ENCODE results near the gene CDC45. TPM values are rescaled to one million over a fixed set of nuclear protein-coding genes. Genes with fewer than 3 reads are reported as not detected.

CDC45 gene
- total and polyA plus RNA-seq, 7 experiments from 2014 or later = 0.35 to 57.7 (median 0.85) TPM

DNA sequence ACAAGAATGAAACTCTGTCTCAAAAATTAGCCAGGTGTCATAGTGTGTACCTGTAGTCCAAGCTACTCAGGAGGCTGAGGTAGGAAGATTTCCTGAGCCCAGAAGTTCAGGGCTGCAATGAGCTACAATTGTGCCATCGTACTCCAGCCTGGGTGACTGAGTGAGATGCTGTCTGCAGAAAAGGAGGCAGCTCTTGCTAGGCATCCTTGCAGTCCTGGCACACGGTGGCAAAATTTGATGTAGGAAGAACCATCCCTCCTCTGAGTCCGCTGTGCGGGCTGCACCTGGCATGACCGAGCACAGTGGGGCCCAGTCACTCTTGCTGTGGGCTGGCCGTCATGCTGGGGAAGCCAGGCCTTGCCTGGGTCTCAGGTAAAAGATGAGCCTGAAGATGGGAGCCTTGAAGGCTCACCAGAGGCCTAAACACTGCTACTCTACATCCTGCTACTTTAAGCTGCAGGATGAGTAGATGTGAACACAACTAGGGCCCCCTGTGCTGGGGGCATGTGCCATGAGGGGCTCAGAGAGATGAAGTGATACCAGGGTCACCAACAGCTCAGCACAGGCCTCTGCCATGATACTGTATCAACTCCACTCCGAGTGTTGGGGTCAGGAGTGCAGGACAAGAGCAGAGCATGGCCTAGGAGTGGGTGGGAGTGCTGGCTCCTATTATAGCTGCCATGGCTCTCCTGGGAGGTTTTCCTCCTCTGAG is 18.6 kb downstream of the CDC45 start:
- H3K27ac Mint-ChIP-seq = peak overlapping the region in 1 of 9 donors; percentile 31
- intact Hi-C loops (cut with micrococcal nuclease) = loop anchor here in 1 of 2 donors (5.0 kb wide), 1 partner anchor 219 kb away; no protein-coding TSS in a partner anchor

DNA sequence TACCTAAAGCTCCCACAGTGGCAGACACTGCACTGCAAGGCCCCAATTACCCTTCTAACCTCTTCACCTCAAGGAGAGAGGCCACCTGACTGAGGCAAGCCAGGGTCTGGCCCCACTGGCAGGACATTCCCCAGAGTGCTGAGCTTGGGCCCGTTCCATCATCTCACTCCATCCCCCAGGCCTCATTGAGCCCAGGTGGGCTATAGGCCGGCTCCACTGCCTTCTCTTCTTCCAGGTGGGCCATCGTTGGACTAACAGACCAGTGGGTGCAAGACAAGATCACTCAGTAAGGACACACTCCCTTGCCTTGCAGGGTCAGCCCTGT is 19.1 kb downstream of the CDC45 start:
- no peak for DNase-seq
- ChIA-PET CTCF (no interaction called here), POLR2A (interaction anchor here (1.4 kb wide), 1 partner anchor 19 kb away, joined by 3 read pairs; the partner anchor contains the start of gene CDC45)
- Mint-ChIP-seq H3K27ac (no peak overlapping the region), H3K4me3 (no peak overlapping the region), H3K4me1 (peaks cover 4 to 17% (median 10%) of the 10 kb centered on the region in 7 donors), H3K9me3 (no peaks in the 10 kb centered on the region), H3K36me3 (peaks cover 0 to 4% (median 0%) of the 10 kb centered on the region in 5 donors), H3K27me3 (no peaks in the 10 kb centered on the region)
- intact Hi-C loops (cut with micrococcal nuclease) = loop anchor here in 1 of 2 donors (5.0 kb wide), 1 partner anchor 218 kb away; no protein-coding TSS in a partner anchor
- H3K9me3 ChIP-seq (ENCODE audit: control insufficient read depth in 2 of 3, low read length in 3 of 3) = no peaks in the 10 kb centered on the region
- ATAC-seq = no peak
- H3K4me3 ChIP-seq (ENCODE audit: low read length) = no peak overlapping the region
- peaks cover 0 to 9% of the 10 kb centered on the region in 2 donors for H3K4me1 ChIP-seq (ENCODE audit: control insufficient read depth in 2 of 2, insufficient read depth in 2 of 2, low read length in 2 of 2)
- no peaks in the 10 kb centered on the region for H3K27me3 ChIP-seq (ENCODE audit: control insufficient read depth in 2 of 2, insufficient read depth in 2 of 2, low read length in 2 of 2)
- H3K27ac ChIP-seq (ENCODE audit: low read depth, low read length) = no peak overlapping the region
- no peaks in the 10 kb centered on the region for H3K36me3 ChIP-seq (ENCODE audit: control insufficient read depth in 2 of 3, insufficient read depth in 3 of 3, low read length in 3 of 3)

More for the DNA sequence above, 18.6 kb downstream of the CDC45 start:
- Histone ChIP-seq H3K36me3 (ENCODE audit: control insufficient read depth in 2 of 3, insufficient read depth in 3 of 3, low read length in 3 of 3) (no peaks in the 10 kb centered on the region), H3K4me3 (ENCODE audit: low read length) (no peak overlapping the region), H3K4me1 (ENCODE audit: control insufficient read depth in 2 of 2, insufficient read depth in 2 of 2, low read length in 2 of 2) (peaks cover 0 to 9% of the 10 kb centered on the region in 2 donors), H3K9me3 (ENCODE audit: control insufficient read depth in 2 of 3, low read length in 3 of 3) (no peaks in the 10 kb centered on the region), H3K27me3 (ENCODE audit: control insufficient read depth in 2 of 2, insufficient read depth in 2 of 2, low read length in 2 of 2) (no peaks in the 10 kb centered on the region), H3K27ac (ENCODE audit: low read depth, low read length) (no peak overlapping the region)
- no peak for ATAC-seq
- no peak for DNase-seq
- peaks cover 4 to 17% (median 10%) of the 10 kb centered on the region in 7 donors for H3K4me1 Mint-ChIP-seq
- H3K4me3 Mint-ChIP-seq = no peak overlapping the region
- H3K36me3 Mint-ChIP-seq = peaks cover 0 to 4% (median 0%) of the 10 kb centered on the region in 5 donors
- H3K9me3 Mint-ChIP-seq = no peaks in the 10 kb centered on the region
- ChIA-PET POLR2A (interaction anchor here (1.4 kb wide), 1 partner anchor 19 kb away, joined by 3 read pairs; the partner anchor contains the start of gene CDC45), CTCF (interaction anchor here (0.7 to 1.2 kb wide), 2 partner anchors 89 to 131 kb away, joined by 3 to 8 read pairs; no protein-coding TSS in a partner anchor)
- no peaks in the 10 kb centered on the region for H3K27me3 Mint-ChIP-seq

DNA sequence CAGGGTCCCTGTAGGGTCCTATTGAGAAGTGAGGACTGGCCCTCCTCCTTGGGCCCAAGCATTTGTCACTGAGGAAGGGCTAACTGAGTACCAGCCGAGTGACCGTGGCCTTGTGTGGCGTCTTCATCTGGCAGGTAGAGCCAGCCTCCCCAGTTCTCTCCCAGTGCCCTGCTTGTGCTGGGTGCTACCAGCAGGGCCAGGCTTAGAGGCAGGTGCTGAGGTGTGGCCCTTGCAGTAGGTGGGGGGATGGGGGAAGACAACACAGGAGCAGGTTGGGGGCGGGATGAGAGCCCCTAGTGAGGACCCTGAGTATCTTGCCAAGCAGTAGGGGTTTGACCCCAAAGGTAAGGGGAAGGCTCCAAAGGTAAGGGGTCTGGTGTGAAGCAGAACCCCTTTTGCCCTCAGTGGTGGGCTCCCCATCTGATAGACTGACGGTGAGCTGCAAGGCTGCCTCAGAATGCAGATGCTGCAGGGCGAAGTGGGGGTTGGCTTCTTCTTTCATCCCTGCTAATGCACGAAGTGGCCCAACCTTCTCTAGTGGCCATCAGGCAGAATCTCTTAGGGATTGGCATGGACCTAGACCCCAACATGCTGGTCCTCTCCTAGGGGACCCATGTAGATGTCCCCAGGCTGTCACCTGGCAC is 19.6 kb downstream of the CDC45 start:
- no peaks in the 10 kb centered on the region for H3K27me3 ChIP-seq (ENCODE audit: control insufficient read depth in 2 of 2, insufficient read depth in 2 of 2, low read length in 2 of 2)
- peaks cover 0 to 4% (median 0%) of the 10 kb centered on the region in 5 donors for H3K36me3 Mint-ChIP-seq
- peak overlapping the region in 3 of 9 donors; percentile 28 to 53 (median 46) for H3K27ac Mint-ChIP-seq
- H3K4me1 Mint-ChIP-seq = peaks cover 7 to 17% (median 13%) of the 10 kb centered on the region in 7 donors
- no peaks in the 10 kb centered on the region for H3K36me3 ChIP-seq (ENCODE audit: control insufficient read depth in 2 of 3, insufficient read depth in 3 of 3, low read length in 3 of 3)
- no peak overlapping the region for H3K4me3 Mint-ChIP-seq
- POLR2A ChIA-PET = no interaction called here
- H3K4me1 ChIP-seq (ENCODE audit: control insufficient read depth in 2 of 2, insufficient read depth in 2 of 2, low read length in 2 of 2) = peaks cover 0 to 9% of the 10 kb centered on the region in 2 donors
- intact Hi-C loops (cut with micrococcal nuclease) = loop anchor here in 1 of 2 donors (5.0 kb wide), 1 partner anchor 218 kb away; no protein-coding TSS in a partner anchor
- ATAC-seq (no peak), DNase-seq (no peak)
- no peak overlapping the region for H3K4me3 ChIP-seq (ENCODE audit: low read length)
- no peaks in the 10 kb centered on the region for H3K9me3 ChIP-seq (ENCODE audit: control insufficient read depth in 2 of 3, low read length in 3 of 3)
- no peaks in the 10 kb centered on the region for H3K27me3 Mint-ChIP-seq
- CTCF ChIA-PET = no interaction called here
- no peaks in the 10 kb centered on the region for H3K9me3 Mint-ChIP-seq
- H3K27ac ChIP-seq (ENCODE audit: low read depth, low read length) = no peak overlapping the region

DNA sequence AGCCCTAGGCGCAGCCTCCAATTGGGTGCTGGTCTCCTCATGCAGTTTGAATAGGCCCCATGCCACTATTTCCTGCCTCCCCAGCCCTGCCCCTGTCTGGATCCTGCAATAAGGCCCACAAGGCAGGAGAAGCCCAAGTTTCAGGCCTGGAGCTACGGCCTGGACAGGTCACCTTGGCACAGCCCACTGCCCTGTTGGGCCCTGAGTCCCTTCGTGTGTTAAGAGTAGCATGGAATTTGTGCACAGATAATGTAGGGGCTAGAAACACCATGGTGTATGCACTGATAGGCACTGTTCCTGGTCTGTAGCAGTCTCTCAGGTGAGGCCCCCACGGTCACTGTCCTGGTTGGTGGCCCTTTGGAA is 20.1 kb downstream of the CDC45 start:
- peaks cover 0 to 10% of the 10 kb centered on the region in 2 donors for H3K4me1 ChIP-seq (ENCODE audit: control insufficient read depth in 2 of 2, insufficient read depth in 2 of 2, low read length in 2 of 2)
- H3K27ac Mint-ChIP-seq = peak overlapping the region in 2 of 9 donors; percentile 28 to 53
- H3K27me3 ChIP-seq (ENCODE audit: control insufficient read depth in 2 of 2, insufficient read depth in 2 of 2, low read length in 2 of 2) = no peaks in the 10 kb centered on the region
- ChIA-PET POLR2A (no interaction called here), CTCF (no interaction called here)
- no peak overlapping the region for H3K4me3 ChIP-seq (ENCODE audit: low read length)
- no peak overlapping the region for H3K4me3 Mint-ChIP-seq
- H3K27me3 Mint-ChIP-seq = no peaks in the 10 kb centered on the region
- intact Hi-C loops (cut with micrococcal nuclease) = loop anchor here in 1 of 2 donors (5.0 kb wide), 1 partner anchor 217 kb away; no protein-coding TSS in a partner anchor
- H3K36me3 ChIP-seq (ENCODE audit: control insufficient read depth in 2 of 3, insufficient read depth in 3 of 3, low read length in 3 of 3) = no peaks in the 10 kb centered on the region
- peaks cover 9 to 19% (median 15%) of the 10 kb centered on the region in 7 donors for H3K4me1 Mint-ChIP-seq
- H3K36me3 Mint-ChIP-seq = peaks cover 0 to 4% (median 0%) of the 10 kb centered on the region in 5 donors
- H3K9me3 ChIP-seq (ENCODE audit: control insufficient read depth in 2 of 3, low read length in 3 of 3) = no peaks in the 10 kb centered on the region
- no peaks in the 10 kb centered on the region for H3K9me3 Mint-ChIP-seq
- DNase-seq (no peak), ATAC-seq (no peak)
- no peak overlapping the region for H3K27ac ChIP-seq (ENCODE audit: low read depth, low read length)

DNA sequence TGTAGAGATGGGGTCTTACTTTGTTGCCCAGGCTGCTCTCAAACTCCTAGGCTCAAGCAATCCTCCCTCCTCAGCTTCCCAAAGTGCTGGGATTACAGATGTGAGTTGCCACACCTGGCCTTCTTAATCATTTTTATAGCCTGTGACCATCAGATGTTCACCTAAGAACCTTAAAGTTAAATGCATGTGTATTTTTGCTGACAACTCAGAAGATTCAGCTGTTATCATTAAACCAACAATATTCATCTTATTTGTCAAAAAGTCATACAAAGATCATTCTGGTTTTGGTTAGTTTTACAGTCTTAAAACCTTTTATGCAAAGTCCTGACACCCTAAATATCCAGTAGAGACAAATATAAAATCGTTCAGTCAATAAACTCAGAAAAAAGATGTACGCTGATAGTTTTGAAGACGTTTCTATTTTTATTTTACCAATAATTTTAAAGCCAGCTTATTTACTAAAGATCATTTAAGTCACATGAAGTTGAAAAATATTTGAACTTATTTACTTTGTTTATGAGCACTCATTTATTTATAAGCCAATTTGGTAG is 22.3 kb downstream of the CDC45 start:
- peaks cover 0 to 4% (median 0%) of the 10 kb centered on the region in 5 donors for H3K36me3 Mint-ChIP-seq
- Histone ChIP-seq H3K9me3 (ENCODE audit: control insufficient read depth in 2 of 3, low read length in 3 of 3) (no peaks in the 10 kb centered on the region), H3K36me3 (ENCODE audit: control insufficient read depth in 2 of 3, insufficient read depth in 3 of 3, low read length in 3 of 3) (no peaks in the 10 kb centered on the region), H3K4me1 (ENCODE audit: control insufficient read depth in 2 of 2, insufficient read depth in 2 of 2, low read length in 2 of 2) (peaks cover 0 to 16% of the 10 kb centered on the region in 2 donors), H3K27ac (ENCODE audit: low read depth, low read length) (no peak overlapping the region), H3K27me3 (ENCODE audit: control insufficient read depth in 2 of 2, insufficient read depth in 2 of 2, low read length in 2 of 2) (no peaks in the 10 kb centered on the region), H3K4me3 (ENCODE audit: low read length) (no peak overlapping the region)
- intact Hi-C loops (cut with micrococcal nuclease) = no loop called here
- no peak for DNase-seq
- ChIA-PET CTCF (interaction anchor here (0.7 to 1.1 kb wide), 3 partner anchors 23 to 128 kb away, joined by 3 to 4 read pairs (median 3); partner anchors contain the start of gene CDC45), POLR2A (interaction anchor here (0.6 kb wide), 2 partner anchors 8 to 11 kb away, joined by 3 to 4 read pairs; no protein-coding TSS in a partner anchor)
- ATAC-seq = no peak
- no peaks in the 10 kb centered on the region for H3K9me3 Mint-ChIP-seq
- H3K4me1 Mint-ChIP-seq = peaks cover 14 to 24% (median 18%) of the 10 kb centered on the region in 7 donors
- H3K4me3 Mint-ChIP-seq = no peak overlapping the region
- no peaks in the 10 kb centered on the region for H3K27me3 Mint-ChIP-seq
- H3K27ac Mint-ChIP-seq = no peak overlapping the region

DNA sequence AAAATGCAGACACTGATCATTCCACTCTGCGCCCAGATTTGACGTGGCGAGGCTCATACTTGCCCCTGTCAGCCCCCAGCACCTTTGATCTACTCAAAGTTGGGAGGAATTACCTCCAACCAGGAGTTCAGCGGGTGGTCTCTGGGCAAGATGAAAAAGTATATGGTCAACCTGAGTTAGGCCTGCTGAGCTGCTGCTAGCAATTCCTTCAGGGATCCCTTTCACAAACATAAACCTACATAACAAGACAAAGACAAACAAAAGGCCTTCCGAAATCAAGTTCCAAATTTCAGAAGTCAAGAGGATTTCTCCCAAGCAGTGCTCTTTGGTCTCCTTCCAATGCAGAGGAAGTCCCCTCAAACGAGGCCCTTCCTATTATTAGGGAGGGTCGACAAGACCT is 23.6 kb downstream of the CDC45 start:
- POLR2A ChIA-PET = interaction anchor here (0.6 kb wide), 1 partner anchor 352 kb away, joined by 3 read pairs; no protein-coding TSS in a partner anchor
- H3K9me3 ChIP-seq (ENCODE audit: control insufficient read depth in 2 of 3, low read length in 3 of 3) = no peaks in the 10 kb centered on the region
- Mint-ChIP-seq H3K36me3 (peaks cover 0 to 4% (median 0%) of the 10 kb centered on the region in 5 donors), H3K27ac (no peak overlapping the region), H3K4me3 (no peak overlapping the region), H3K4me1 (peaks cover 14 to 24% (median 18%) of the 10 kb centered on the region in 7 donors), H3K27me3 (no peaks in the 10 kb centered on the region), H3K9me3 (no peaks in the 10 kb centered on the region)
- H3K36me3 ChIP-seq (ENCODE audit: control insufficient read depth in 2 of 3, insufficient read depth in 3 of 3, low read length in 3 of 3) = no peaks in the 10 kb centered on the region
- CTCF ChIA-PET = no interaction called here
- no peaks in the 10 kb centered on the region for H3K27me3 ChIP-seq (ENCODE audit: control insufficient read depth in 2 of 2, insufficient read depth in 2 of 2, low read length in 2 of 2)
- no peak overlapping the region for H3K27ac ChIP-seq (ENCODE audit: low read depth, low read length)
- ATAC-seq = no peak
- no peak for DNase-seq
- peaks cover 0 to 16% of the 10 kb centered on the region in 2 donors for H3K4me1 ChIP-seq (ENCODE audit: control insufficient read depth in 2 of 2, insufficient read depth in 2 of 2, low read length in 2 of 2)
- H3K4me3 ChIP-seq (ENCODE audit: low read length) = no peak overlapping the region
- intact Hi-C loops (cut with micrococcal nuclease) = no loop called here
